Activated CD8-positive, alpha-beta T cell treated with anti-CD3 and anti-CD28 coated beads for 36 hours (primary cell): ENCODE results near the gene NISCH. TPM values are rescaled to one million over a fixed set of nuclear protein-coding genes. Genes with fewer than 3 reads are reported as not detected.
A peak's percentile ranks its signal among the peaks of the same experiment; 100 is the strongest.

ENCODE experiments used
- ATAC-seq: fragments of 200-7000 bp; cut with Tn5 transposase; one replicate; pipeline ENCODE4 v1.10.0; 2021; ENCODE audit warnings: mild to moderate bottlenecking, moderate library complexity
- CTCF ChIA-PET: fragments of 350-600 bp; sonication (Branson Sonifier 250); formaldehyde crosslinking; loops from one replicate; lab custom pipeline; 2021; ENCODE audit warnings: antibody characterized with exemption; lab: Charles Lee
- POLR2A ChIA-PET: fragments of 350-600 bp; sonication (Branson Sonifier 250); formaldehyde crosslinking; loops from one replicate; lab custom pipeline; 2021; ENCODE audit warnings: antibody characterized with exemption; lab: Charles Lee
- DNase-seq: peaks from one replicate; pipeline ENCODE4 v3.0.0-alpha.2; 2020
- H3K27ac Mint-ChIP-seq: one replicate; pipeline ENCODE4 v1.8.0; 2021; ENCODE audit warnings: mild to moderate bottlenecking, mixed read lengths
- H3K27me3 Mint-ChIP-seq: one replicate; pipeline ENCODE4 v1.8.0; 2021; ENCODE audit warnings: mixed read lengths
- H3K36me3 Mint-ChIP-seq: one replicate; pipeline ENCODE4 v1.8.0; 2021; ENCODE audit warnings: low read depth, mixed read lengths
- H3K4me1 Mint-ChIP-seq: one replicate; pipeline ENCODE4 v1.8.0; 2021; ENCODE audit warnings: low read depth, mixed read lengths
- H3K4me3 Mint-ChIP-seq: one replicate; pipeline ENCODE4 v1.8.0; 2021; ENCODE audit warnings: mild to moderate bottlenecking, moderate library complexity, mixed read lengths
- H3K9me3 Mint-ChIP-seq: one replicate; pipeline ENCODE4 v1.8.0; 2021; ENCODE audit warnings: mixed read lengths
- intact Hi-C: fragments of 100-400 bp; cut with micrococcal nuclease; formaldehyde crosslinking; loops from one replicate; pipeline ENCODE4 v1.10.0; 2022
- total RNA-seq, 2 experiments: library from RNA; stranded (reverse); gene quantifications; one replicate each; pipeline ENCODE4 v1.2.3, GENCODE V29; 2021
- TF ChIP-seq, protein P1 (sequence below): fragments of 200-600 bp; IDR thresholded peaks from one replicate; pipeline ENCODE4 v1.8.0; 2022; ENCODE audit warnings: antibody characterized with exemption, mild to moderate bottlenecking

The NISCH gene
- total RNA-seq, 2 experiments from 2014 or later: 57.1 to 57.4 TPM

DNA sequence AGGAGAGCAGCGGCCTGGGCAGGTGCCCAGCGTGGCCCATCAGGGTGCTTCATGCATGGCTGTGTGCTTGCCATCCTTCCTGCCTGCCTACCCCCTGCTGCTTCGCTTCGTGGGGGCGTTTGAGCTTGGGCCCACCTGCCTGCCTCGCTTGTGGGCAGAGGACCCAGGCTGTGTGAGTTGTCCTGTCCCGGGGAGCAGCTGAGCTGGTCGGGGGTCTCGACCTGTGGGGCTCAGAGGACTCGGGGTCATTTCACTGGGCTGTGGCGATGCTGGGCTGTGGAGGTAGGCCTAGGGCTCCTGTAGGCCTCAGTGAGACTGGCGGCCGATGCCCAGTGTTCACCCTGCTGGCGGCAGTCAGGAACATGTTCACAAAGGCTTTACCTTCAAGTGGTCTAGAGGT is 27.7 kb downstream of the NISCH start:
- DNase-seq (no peak), ATAC-seq (no peak)
- H3K4me1 Mint-ChIP-seq: no peaks in the 10 kb centered on the region
- CTCF ChIA-PET: interaction anchor here (0.7 to 0.9 kb wide), 3 partner anchors 8 to 54 kb away, joined by 3 read pairs; no protein-coding TSS in a partner anchor
- intact Hi-C loops: no loop called here
- no peak overlapping the region for H3K4me3 Mint-ChIP-seq
- peaks cover 7% of the 10 kb centered on the region for H3K36me3 Mint-ChIP-seq
- no peaks in the 10 kb centered on the region for H3K27me3 Mint-ChIP-seq
- no peaks in the 10 kb centered on the region for H3K9me3 Mint-ChIP-seq
- TF ChIP-seq, protein P1, sequence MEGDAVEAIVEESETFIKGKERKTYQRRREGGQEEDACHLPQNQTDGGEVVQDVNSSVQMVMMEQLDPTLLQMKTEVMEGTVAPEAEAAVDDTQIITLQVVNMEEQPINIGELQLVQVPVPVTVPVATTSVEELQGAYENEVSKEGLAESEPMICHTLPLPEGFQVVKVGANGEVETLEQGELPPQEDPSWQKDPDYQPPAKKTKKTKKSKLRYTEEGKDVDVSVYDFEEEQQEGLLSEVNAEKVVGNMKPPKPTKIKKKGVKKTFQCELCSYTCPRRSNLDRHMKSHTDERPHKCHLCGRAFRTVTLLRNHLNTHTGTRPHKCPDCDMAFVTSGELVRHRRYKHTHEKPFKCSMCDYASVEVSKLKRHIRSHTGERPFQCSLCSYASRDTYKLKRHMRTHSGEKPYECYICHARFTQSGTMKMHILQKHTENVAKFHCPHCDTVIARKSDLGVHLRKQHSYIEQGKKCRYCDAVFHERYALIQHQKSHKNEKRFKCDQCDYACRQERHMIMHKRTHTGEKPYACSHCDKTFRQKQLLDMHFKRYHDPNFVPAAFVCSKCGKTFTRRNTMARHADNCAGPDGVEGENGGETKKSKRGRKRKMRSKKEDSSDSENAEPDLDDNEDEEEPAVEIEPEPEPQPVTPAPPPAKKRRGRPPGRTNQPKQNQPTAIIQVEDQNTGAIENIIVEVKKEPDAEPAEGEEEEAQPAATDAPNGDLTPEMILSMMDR: no peak
- H3K27ac Mint-ChIP-seq: no peak overlapping the region
- POLR2A ChIA-PET: interaction anchor here (0.6 to 0.8 kb wide), 2 partner anchors 35 to 43 kb away, joined by 3 read pairs; no protein-coding TSS in a partner anchor

DNA sequence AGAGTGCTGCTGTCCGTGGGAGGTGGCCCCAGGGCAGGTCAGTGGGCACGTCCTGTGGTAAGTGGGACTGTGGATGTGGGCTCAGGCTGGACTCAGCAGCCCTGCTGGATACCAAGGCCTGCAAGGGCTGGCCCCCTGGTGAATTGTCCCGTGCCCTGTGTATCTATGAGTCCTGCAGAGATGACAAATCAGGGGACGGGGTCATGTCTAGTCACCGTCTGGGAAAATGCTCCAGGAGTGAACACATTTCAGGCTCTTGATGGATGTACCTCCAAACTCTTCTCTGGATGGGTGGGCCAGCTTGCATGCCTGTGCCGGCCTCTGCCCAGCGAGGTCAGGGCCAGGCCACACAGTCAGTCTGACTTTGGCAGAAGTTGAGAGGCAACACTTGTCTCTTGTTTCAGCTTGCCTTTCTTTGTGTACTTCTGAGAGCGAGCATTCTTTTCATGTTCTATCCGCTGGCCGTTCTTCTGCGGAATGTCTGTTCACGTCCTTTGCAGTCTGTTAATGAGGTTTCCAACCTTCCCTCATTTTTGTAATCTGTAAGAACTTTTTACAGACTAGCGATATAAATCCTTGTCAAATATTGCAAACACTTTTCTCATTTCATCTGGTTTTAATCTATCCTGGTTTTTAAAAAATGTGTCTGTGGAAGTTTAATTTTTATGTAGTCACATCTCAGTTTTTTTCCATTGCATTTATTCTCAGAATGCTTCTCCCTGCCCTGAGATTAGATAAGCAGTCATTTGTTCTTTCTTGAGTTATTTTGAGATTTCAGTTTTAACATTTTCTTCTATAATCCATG is 28.4 kb downstream of the NISCH start:
- H3K27me3 Mint-ChIP-seq: no peaks in the 10 kb centered on the region
- TF ChIP-seq, protein P1: no peak
- H3K4me1 Mint-ChIP-seq: no peaks in the 10 kb centered on the region

DNA sequence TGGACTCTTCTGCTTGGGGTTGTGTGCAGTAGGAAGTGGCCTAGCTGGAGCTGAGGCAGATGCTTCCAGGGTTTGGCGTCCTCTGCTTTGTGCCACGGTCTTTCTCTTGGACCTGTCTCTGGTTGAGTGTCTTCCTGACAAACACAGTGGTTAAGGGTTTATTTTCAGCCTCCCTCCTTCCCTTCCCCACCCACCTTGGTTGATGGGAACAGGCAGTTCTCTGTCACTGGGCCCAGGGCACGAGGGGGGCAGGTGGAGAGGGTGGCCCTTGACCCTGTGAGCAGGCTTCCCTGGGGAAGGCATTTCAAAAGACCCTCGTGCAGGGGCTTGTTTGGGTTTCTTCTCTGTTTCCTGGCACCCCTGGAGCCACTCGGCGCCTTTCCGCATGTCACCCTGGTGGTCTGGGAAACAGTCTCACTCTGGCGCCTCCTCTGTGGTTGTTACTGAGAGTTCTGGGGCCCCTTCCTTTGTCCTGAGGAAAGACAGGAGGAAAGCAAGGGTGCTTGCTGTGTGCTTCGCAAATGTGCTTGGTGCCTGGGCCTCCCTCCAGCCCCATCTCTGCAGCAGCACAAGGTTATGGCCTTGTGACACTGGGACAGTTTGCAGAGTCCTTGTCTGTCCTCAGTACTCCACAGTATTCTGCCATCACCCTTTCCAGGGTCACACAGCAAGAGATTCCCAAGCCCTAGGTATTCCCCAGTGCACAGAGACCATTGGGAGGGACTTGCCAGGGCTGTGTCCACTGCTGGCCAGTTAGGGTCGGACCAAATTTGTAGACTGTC is 29.5 kb downstream of the NISCH start:
- Mint-ChIP-seq H3K4me1 (no peaks in the 10 kb centered on the region), H3K27me3 (no peaks in the 10 kb centered on the region), H3K4me3 (no peak overlapping the region), H3K27ac (peak overlapping the region; percentile 19), H3K9me3 (no peaks in the 10 kb centered on the region), H3K36me3 (peaks cover 6% of the 10 kb centered on the region)
- no peak for DNase-seq
- TF ChIP-seq, protein P1: no peak
- ChIA-PET POLR2A (no interaction called here), CTCF (no interaction called here)
- intact Hi-C loops: no loop called here
- ATAC-seq: no peak

More for the DNA sequence above, 28.4 kb downstream of the NISCH start:
- no peak for ATAC-seq
- Mint-ChIP-seq H3K9me3 (no peaks in the 10 kb centered on the region), H3K36me3 (peaks cover 6% of the 10 kb centered on the region), H3K27ac (no peak overlapping the region), H3K4me3 (no peak overlapping the region)
- ChIA-PET POLR2A (interaction anchor here (0.6 to 0.8 kb wide), 2 partner anchors 34 to 42 kb away, joined by 3 read pairs; no protein-coding TSS in a partner anchor), CTCF (no interaction called here)
- DNase-seq: no peak
- intact Hi-C loops: no loop called here

- no peak overlapping the region for H3K4me3 Mint-ChIP-seq
- H3K27ac Mint-ChIP-seq: no peak overlapping the region
- H3K27me3 Mint-ChIP-seq: no peaks in the 10 kb centered on the region
- POLR2A ChIA-PET: no interaction called here
- TF ChIP-seq, protein P1: no peak
- peaks cover 11% of the 10 kb centered on the region for H3K36me3 Mint-ChIP-seq
- no peak for DNase-seq
- ATAC-seq: no peak
- intact Hi-C loops: no loop called here
- no peaks in the 10 kb centered on the region for H3K4me1 Mint-ChIP-seq
- CTCF ChIA-PET: no interaction called here
- H3K9me3 Mint-ChIP-seq: no peaks in the 10 kb centered on the region
Measured at GRCh38 chr3:52487050-52487787, 31.8 kb downstream of the NISCH start.
